ENCODE results near the gene PCBP4.

GRCh38 chr3:51941798-51942602, 25.3 kb downstream of the PCBP4 start, which contains the start of the genes PARP3 and RRP9:
- peak; percentile 96 to 100 (median 97) for TF ChIP-seq CTCF (optimal IDR thresholded peaks at IDR 0.05 in 1 of 3, IDR thresholded peaks at IDR 0.05 in 1 of 3, conservative IDR thresholded peaks at IDR 0.05 in 1 of 3; ENCODE audit: extremely low read depth in 1 of 3, insufficient read depth in 2 of 3, low read length in 3 of 3)
- TF ChIP-seq EZH2 (IDR thresholded peaks at IDR 0.05; ENCODE audit: low read length), result no peak

Data from keratinocyte (primary cell).